SIG-M5 (cell line): Measurements from ENCODE around the gene SIGLEC1.

ENCODE experiments used
- DNase-seq: peaks from one replicate; lab custom pipeline; 2025; lab: John Stamatoyannopoulos, UW

SIGLEC1 gene

GRCh38 chr20:3728876-3729275, 16.5 kb upstream of the SIGLEC1 start:
- no peak for DNase-seq

- no peak for DNase-seq
Measured at GRCh38 chr20:3728354-3728753, 16.0 kb upstream of the SIGLEC1 start.

- no peak for DNase-seq
Measured at GRCh38 chr20:3727401-3728021, 15.1 kb upstream of the SIGLEC1 start.

GRCh38 chr20:3724356-3724755, 12.0 kb upstream of the SIGLEC1 start:
- no peak for DNase-seq

GRCh38 chr20:3723284-3723683, 10.9 kb upstream of the SIGLEC1 start:
- no peak for DNase-seq

- no peak for DNase-seq
Measured at GRCh38 chr20:3721912-3722311, 9.5 kb upstream of the SIGLEC1 start.

- DNase-seq: no peak
Measured at GRCh38 chr20:3720626-3721025, 8.2 kb upstream of the SIGLEC1 start.

GRCh38 chr20:3720068-3720467, 7.7 kb upstream of the SIGLEC1 start:
- no peak for DNase-seq

GRCh38 chr20:3719046-3719445, 6.6 kb upstream of the SIGLEC1 start:
- DNase-seq: no peak

- no peak for DNase-seq
Measured at GRCh38 chr20:3716195-3716834, 3.9 kb upstream of the SIGLEC1 start.

GRCh38 chr20:3714092-3714491, 1.7 kb upstream of the SIGLEC1 start:
- DNase-seq: no peak

GRCh38 chr20:3711484-3711941, 887 bp downstream of the SIGLEC1 start:
- no peak for DNase-seq

- DNase-seq: no peak
Measured at GRCh38 chr20:3710703-3711483, 1.5 kb downstream of the SIGLEC1 start.

GRCh38 chr20:3710011-3710466, 2.4 kb downstream of the SIGLEC1 start:
- no peak for DNase-seq

GRCh38 chr20:3707508-3707899, 4.9 kb downstream of the SIGLEC1 start:
- DNase-seq: no peak

GRCh38 chr20:3706774-3707507, 5.5 kb downstream of the SIGLEC1 start:
- no peak for DNase-seq

- DNase-seq: no peak
Measured at GRCh38 chr20:3705970-3706739, 6.2 kb downstream of the SIGLEC1 start.

GRCh38 chr20:3705491-3705969, 6.9 kb downstream of the SIGLEC1 start:
- no peak for DNase-seq

- no peak for DNase-seq
Measured at GRCh38 chr20:3704087-3704486, 8.3 kb downstream of the SIGLEC1 start.

GRCh38 chr20:3702611-3703391, 9.6 kb downstream of the SIGLEC1 start:
- DNase-seq: no peak
